Astrocyte of the cerebellum (primary cell): ENCODE results near the gene SLC35F3.

ENCODE experiments used
- DNase-seq: peaks from one replicate; pipeline ENCODE4 v3.0.0-alpha.2; 2011; ENCODE audit warnings: low read depth
- H3K4me3 ChIP-seq: 2 replicates; pipeline ENCODE4 v1.5.1; 2011; ENCODE audit warnings: mild to moderate bottlenecking, low read depth, low read length, moderate library complexity
- CTCF ChIP-seq: IDR thresholded peaks from 2 replicates; pipeline ENCODE4 v1.5.1; 2012; ENCODE audit warnings: low read length, low read depth, moderate library complexity, mild to moderate bottlenecking; ENCODE audit errors: missing control alignments
- in situ Hi-C: cut with HindIII; loops from 2 replicates; pipeline ENCODE4 v1.10.0; 2017; ENCODE audit warnings: low sequenced_read_pairs

Gene SLC35F3

GRCh38 chr1:234326497-234327366 is 422.3 kb downstream of the SLC35F3 start:
- peak; percentile 19 for DNase-seq
- peak overlapping the region; percentile 4 for H3K4me3 ChIP-seq
- TF ChIP-seq CTCF: peak; percentile 86
- in situ Hi-C loops: no loop called here

DNA sequence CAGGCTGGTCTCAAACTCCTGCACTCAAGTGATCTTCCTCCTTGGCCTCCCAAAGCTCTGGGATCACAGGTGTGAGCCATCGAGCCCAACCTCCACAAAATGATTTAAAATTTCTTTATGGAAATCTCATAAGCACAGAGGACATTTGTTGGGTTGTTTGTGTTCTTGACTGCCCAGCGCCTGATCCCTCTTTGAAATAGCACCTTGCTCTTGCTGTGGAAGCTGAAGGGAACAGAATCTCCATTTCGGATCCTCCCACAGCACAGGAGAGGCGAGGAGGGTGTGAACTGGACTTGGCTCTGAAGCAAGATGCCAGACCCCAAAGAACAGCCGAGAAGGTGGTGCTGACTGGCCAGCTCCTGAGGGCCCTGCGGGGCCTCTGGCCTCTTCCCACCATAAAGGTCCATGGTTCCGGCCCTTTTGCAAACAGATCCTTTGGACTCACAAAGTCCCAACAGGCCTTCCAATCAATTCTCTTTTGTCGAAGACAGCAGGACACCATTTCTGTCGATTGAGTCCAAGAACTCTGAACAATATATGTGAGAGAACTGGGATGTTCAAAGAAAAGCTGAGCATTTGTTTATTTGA is 423.2 kb downstream of the SLC35F3 start:
- TF ChIP-seq CTCF: no peak
- H3K4me3 ChIP-seq: no peak overlapping the region
- in situ Hi-C loops: no loop called here
- no peak for DNase-seq

GRCh38 chr1:234330843-234331215 is 426.4 kb downstream of the SLC35F3 start:
- no peak for TF ChIP-seq CTCF
- H3K4me3 ChIP-seq: no peak overlapping the region
- in situ Hi-C loops: no loop called here
- no peak for DNase-seq

GRCh38 chr1:234331507-234331906 is 427.0 kb downstream of the SLC35F3 start:
- no peak for DNase-seq
- in situ Hi-C loops: no loop called here
- H3K4me3 ChIP-seq: no peak overlapping the region
- no peak for TF ChIP-seq CTCF

DNA sequence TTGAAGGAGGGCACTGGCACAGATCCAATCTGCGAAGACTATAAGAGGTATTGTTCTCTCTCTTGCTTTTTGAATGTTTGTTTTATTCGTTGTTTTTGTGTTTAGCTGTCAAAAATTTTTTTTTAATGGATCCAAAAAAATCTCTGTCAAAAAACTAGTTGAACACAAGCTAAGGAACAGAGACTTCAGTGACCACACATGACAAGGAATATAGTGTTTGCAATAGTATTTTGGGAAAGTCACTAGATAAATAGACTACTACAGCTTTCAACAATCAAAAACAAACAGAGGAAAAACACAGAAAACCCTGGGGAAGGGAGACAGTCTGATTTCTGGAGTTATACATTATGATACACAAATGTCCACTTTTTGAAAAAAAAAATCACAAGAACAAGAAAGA is 431.9 kb downstream of the SLC35F3 start:
- no peak overlapping the region for H3K4me3 ChIP-seq
- no peak for TF ChIP-seq CTCF
- no peak for DNase-seq
- in situ Hi-C loops: no loop called here

GRCh38 chr1:234337233-234337632 is 432.8 kb downstream of the SLC35F3 start:
- no peak for TF ChIP-seq CTCF
- DNase-seq: no peak
- in situ Hi-C loops: no loop called here
- no peak overlapping the region for H3K4me3 ChIP-seq
